ENCODE data around the gene DYRK1A.

Gene DYRK1A

DNA sequence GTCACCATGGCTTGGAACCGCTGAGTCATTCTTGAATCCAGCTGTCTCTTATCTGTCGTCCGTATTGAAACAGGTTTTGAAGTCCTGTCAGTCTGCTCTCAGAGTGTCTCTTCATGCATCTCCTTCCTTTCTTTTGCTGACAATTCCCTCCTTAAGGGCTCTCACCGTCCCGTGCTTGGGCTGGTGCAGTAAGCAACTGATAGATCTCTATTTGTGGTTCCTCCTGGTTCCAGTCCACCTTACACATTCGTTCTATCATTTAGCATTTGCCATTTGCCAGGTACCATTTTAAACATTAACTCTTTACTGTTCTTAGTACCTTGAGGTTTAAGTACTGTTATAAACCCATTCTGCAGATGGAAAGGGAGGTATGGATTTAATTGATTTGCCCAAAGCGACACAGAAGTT, 88.9 kb downstream of the DYRK1A start:
- H3K4me3 ChIP-seq (ENCODE audit: low read depth, low read length), result no peak overlapping the region
- no peak for DNase-seq (ENCODE audit: low read depth)
- TF ChIP-seq, protein P1, sequence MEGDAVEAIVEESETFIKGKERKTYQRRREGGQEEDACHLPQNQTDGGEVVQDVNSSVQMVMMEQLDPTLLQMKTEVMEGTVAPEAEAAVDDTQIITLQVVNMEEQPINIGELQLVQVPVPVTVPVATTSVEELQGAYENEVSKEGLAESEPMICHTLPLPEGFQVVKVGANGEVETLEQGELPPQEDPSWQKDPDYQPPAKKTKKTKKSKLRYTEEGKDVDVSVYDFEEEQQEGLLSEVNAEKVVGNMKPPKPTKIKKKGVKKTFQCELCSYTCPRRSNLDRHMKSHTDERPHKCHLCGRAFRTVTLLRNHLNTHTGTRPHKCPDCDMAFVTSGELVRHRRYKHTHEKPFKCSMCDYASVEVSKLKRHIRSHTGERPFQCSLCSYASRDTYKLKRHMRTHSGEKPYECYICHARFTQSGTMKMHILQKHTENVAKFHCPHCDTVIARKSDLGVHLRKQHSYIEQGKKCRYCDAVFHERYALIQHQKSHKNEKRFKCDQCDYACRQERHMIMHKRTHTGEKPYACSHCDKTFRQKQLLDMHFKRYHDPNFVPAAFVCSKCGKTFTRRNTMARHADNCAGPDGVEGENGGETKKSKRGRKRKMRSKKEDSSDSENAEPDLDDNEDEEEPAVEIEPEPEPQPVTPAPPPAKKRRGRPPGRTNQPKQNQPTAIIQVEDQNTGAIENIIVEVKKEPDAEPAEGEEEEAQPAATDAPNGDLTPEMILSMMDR (IDR thresholded peaks at IDR 0.05; ENCODE audit: low read depth, low read length), result no peak
- TF ChIP-seq POLR2A (IDR thresholded peaks at IDR 0.05; ENCODE audit: extremely low read depth, insufficient read length), result no peak
- TF ChIP-seq MYC (IDR thresholded peaks at IDR 0.05; ENCODE audit: low read depth, low read length), result no peak
- TF ChIP-seq, protein P2, sequence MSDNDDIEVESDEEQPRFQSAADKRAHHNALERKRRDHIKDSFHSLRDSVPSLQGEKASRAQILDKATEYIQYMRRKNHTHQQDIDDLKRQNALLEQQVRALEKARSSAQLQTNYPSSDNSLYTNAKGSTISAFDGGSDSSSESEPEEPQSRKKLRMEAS (IDR thresholded peaks at IDR 0.05; ENCODE audit: low read depth, low read length), result no peak

DNA sequence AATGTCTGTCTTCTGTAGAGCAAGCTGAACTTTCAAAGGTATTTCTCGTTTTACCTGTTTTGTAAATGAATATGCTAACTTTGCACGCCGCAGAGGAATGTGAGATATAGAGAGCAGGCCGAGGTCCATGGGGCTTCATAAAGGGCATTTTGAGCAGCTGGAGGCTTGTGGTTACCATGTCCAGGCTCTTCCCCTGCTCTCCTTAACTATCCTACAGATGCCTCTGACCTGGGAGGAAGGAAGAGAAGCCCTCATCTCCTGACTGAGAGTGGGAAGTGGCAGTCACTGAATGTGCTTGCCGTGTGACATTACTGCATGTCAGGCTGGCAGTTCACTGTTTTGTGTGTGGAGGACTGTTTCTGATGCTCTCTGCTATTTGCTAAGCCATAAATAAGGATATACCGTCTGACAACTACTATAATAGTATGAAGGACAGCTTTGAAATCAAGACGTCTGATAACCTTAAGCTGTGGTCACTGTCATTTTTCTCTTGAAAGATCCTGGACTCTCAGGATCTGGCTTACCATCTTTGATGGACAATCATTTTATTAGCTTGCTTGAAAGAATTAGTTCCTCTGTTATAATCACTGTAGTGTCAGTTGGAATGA, 92.2 kb downstream of the DYRK1A start:
- H3K4me3 ChIP-seq (ENCODE audit: low read depth, low read length), result no peak overlapping the region
- no peak for DNase-seq (ENCODE audit: low read depth)
- TF ChIP-seq, protein P2 (IDR thresholded peaks at IDR 0.05; ENCODE audit: low read depth, low read length), result no peak
- TF ChIP-seq POLR2A (IDR thresholded peaks at IDR 0.05; ENCODE audit: extremely low read depth, insufficient read length) (no peak), MYC (IDR thresholded peaks at IDR 0.05; ENCODE audit: low read depth, low read length) (no peak)
- TF ChIP-seq, protein P1 (IDR thresholded peaks at IDR 0.05; ENCODE audit: low read depth, low read length), result no peak

DNA sequence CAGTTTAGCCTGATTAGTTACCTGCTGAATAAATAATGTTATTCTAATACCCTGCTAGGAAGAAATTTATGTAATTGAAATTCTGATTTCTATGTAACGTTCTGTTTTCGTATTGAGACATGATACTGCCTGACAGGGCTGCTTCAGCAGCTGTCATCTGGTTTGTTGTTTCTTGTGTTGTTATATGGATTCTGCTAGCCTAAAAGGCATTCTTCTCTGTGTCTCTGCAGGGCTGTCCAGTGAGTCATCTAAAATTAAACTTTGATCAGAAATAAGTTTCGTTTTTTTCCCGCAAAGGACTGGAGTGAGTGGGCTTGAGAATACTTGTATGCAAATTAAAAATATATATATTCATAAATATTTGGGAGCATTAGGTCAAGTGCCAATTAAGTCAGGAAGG, 93.0 kb downstream of the DYRK1A start:
- DNase-seq (ENCODE audit: low read depth), result no peak
- H3K4me3 ChIP-seq (ENCODE audit: low read depth, low read length), result no peak overlapping the region
- TF ChIP-seq, protein P1 (IDR thresholded peaks at IDR 0.05; ENCODE audit: low read depth, low read length), result no peak
- TF ChIP-seq, protein P2 (IDR thresholded peaks at IDR 0.05; ENCODE audit: low read depth, low read length), result no peak
- no peak for TF ChIP-seq MYC (IDR thresholded peaks at IDR 0.05; ENCODE audit: low read depth, low read length)
- TF ChIP-seq POLR2A (IDR thresholded peaks at IDR 0.05; ENCODE audit: extremely low read depth, insufficient read length), result no peak

DNA sequence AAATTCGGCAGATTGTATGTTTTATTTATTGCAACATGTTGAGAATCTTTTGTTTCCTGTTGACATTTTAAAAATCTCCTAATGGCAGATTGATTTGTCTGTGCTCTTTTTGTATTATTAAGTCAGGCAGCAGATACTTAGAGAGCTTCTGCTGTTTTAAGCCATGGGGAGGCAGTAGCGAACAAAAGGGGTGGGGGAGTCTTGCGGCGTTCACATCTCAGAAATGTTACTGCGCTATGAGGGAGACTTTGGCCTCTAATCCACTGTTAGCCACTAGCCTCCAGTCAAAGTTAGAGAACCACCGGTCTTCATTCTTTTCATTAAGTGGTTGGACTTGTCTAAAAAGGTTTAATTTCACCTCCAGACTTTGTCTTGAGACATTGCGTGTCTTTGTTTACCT, 93.6 kb downstream of the DYRK1A start:
- no peak overlapping the region for H3K4me3 ChIP-seq (ENCODE audit: low read depth, low read length)
- TF ChIP-seq, protein P1 (IDR thresholded peaks at IDR 0.05; ENCODE audit: low read depth, low read length), result peak; percentile 30
- no peak for TF ChIP-seq MYC (IDR thresholded peaks at IDR 0.05; ENCODE audit: low read depth, low read length)
- TF ChIP-seq, protein P2 (IDR thresholded peaks at IDR 0.05; ENCODE audit: low read depth, low read length), result no peak
- TF ChIP-seq POLR2A (IDR thresholded peaks at IDR 0.05; ENCODE audit: extremely low read depth, insufficient read length), result no peak
- peak; percentile 46 for DNase-seq (ENCODE audit: low read depth)

DNA sequence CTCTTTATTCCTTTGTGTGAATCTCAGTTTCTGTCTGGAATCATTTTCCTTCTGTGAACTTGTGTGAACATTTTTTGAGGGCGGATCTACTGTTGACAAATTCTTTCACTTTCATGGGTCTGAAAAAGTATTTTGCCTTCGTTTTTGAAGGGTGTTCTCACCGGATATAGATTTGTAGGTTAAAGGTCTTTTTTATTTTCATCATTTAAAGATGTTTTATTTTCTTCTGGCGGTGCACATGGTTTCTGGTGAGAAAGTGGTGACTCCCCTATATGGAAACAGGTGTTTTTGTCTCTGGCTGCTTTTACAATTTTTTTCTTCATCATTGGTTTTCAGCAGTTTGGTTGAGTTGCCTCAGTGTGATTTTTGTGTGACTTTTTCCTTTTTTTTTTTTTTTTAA, 94.9 kb downstream of the DYRK1A start:
- no peak for DNase-seq (ENCODE audit: low read depth)
- H3K4me3 ChIP-seq (ENCODE audit: low read depth, low read length), result no peak overlapping the region
- TF ChIP-seq, protein P1 (IDR thresholded peaks at IDR 0.05; ENCODE audit: low read depth, low read length), result no peak
- no peak for TF ChIP-seq POLR2A (IDR thresholded peaks at IDR 0.05; ENCODE audit: extremely low read depth, insufficient read length)
- no peak for TF ChIP-seq MYC (IDR thresholded peaks at IDR 0.05; ENCODE audit: low read depth, low read length)
- TF ChIP-seq, protein P2 (IDR thresholded peaks at IDR 0.05; ENCODE audit: low read depth, low read length), result no peak

Measured in NB4 (cell line).